ENCODE data around the gene COG7.

GRCh38 chr16:23491490-23492391 lies 38.8 kb upstream of the COG7 start:
- no peak for TF ChIP-seq CTCF (conservative IDR thresholded peaks at IDR 0.05; ENCODE audit: low read length)
- no peak for TF ChIP-seq EZH2phosphoT487 (IDR thresholded peaks at IDR 0.05; ENCODE audit: borderline replicate concordance)

Measured in Loucy (cell line).